ENCODE measurements around the gene NSF. TPM values are rescaled to one million over a fixed set of nuclear protein-coding genes. Genes with fewer than 3 reads are reported as not detected.
"Not testable (repeated sequence)": the region's sequence is repeated elsewhere in the genome, so short reads cannot be mapped to it uniquely, and the experiment has no call there.

Gene NSF
- total RNA-seq, 1 donor from 2014 or later, result 36.1 TPM

- TF ChIP-seq POLR2AphosphoS5 (IDR thresholded peaks at IDR 0.05; ENCODE audit: insufficient read depth in 1 of 2, low read depth in 1 of 2), result no peak
- TF ChIP-seq POLR2A (IDR thresholded peaks at IDR 0.05), result no peak
- TF ChIP-seq CTCF (IDR thresholded peaks at IDR 0.05), result no peak
- Histone ChIP-seq H3K36me3 (no peaks in the 10 kb centered on the region), H3K4me3 (no peak overlapping the region), H3K4me1 (peaks cover 20% of the 10 kb centered on the region), H3K9me3 (no peaks in the 10 kb centered on the region), H3K27ac (no peak overlapping the region), H3K27me3 (no peaks in the 10 kb centered on the region)
- intact Hi-C loops (cut with DNase I), result no loop called here
- peak; percentile 70 to 88 for DNase-seq (ENCODE audit: extremely low spot score in 2 of 2)
Measured at GRCh38 chr17:46766493-46767491, 176.3 kb downstream of the NSF start.

- TF ChIP-seq POLR2AphosphoS5 (IDR thresholded peaks at IDR 0.05; ENCODE audit: insufficient read depth in 1 of 2, low read depth in 1 of 2), result no peak
- no peak for TF ChIP-seq CTCF (IDR thresholded peaks at IDR 0.05)
- no peak for TF ChIP-seq POLR2A (IDR thresholded peaks at IDR 0.05)
- Histone ChIP-seq H3K27ac (no peak overlapping the region), H3K4me1 (peaks cover 29% of the 10 kb centered on the region), H3K9me3 (no peaks in the 10 kb centered on the region), H3K27me3 (no peaks in the 10 kb centered on the region), H3K36me3 (no peaks in the 10 kb centered on the region), H3K4me3 (no peak overlapping the region)
- DNase-seq (ENCODE audit: extremely low spot score in 2 of 2), result peak in 1 of 2 donors; percentile 93
- intact Hi-C loops (cut with DNase I), result no loop called here
Measured at GRCh38 chr17:46768540-46768870, 178.0 kb downstream of the NSF start.

- H3K4me3 ChIP-seq; H3K27me3 ChIP-seq; H3K9me3 ChIP-seq; DNase-seq (ENCODE audit: extremely low spot score in 2 of 2); intact Hi-C loops (cut with DNase I); H3K27ac ChIP-seq; H3K36me3 ChIP-seq: not testable (repeated sequence)
- peaks cover 29% of the 10 kb centered on the region for H3K4me1 ChIP-seq
Measured at GRCh38 chr17:46768896-46769295, 178.4 kb downstream of the NSF start.

- peaks cover 29% of the 10 kb centered on the region for H3K4me1 ChIP-seq
- H3K36me3 ChIP-seq, result no peaks in the 10 kb centered on the region
- H3K27ac ChIP-seq, result no peak overlapping the region
- no peaks in the 10 kb centered on the region for H3K27me3 ChIP-seq
- peak overlapping the region; percentile 28 to 47 for H3K4me3 ChIP-seq
- H3K9me3 ChIP-seq, result no peaks in the 10 kb centered on the region
- intact Hi-C loops (cut with DNase I), result no loop called here
- no peak for TF ChIP-seq POLR2AphosphoS5 (IDR thresholded peaks at IDR 0.05; ENCODE audit: insufficient read depth in 1 of 2, low read depth in 1 of 2)
- no peak for TF ChIP-seq CTCF (IDR thresholded peaks at IDR 0.05)
- no peak for TF ChIP-seq POLR2A (IDR thresholded peaks at IDR 0.05)
- DNase-seq (ENCODE audit: extremely low spot score in 2 of 2), result peak in 1 of 2 donors; percentile 84
Measured at GRCh38 chr17:46769531-46770438, 179.3 kb downstream of the NSF start.

GRCh38 chr17:46770439-46770817, 180.0 kb downstream of the NSF start:
- TF ChIP-seq POLR2AphosphoS5 (IDR thresholded peaks at IDR 0.05; ENCODE audit: insufficient read depth in 1 of 2, low read depth in 1 of 2), result no peak
- TF ChIP-seq POLR2A (IDR thresholded peaks at IDR 0.05), result no peak
- TF ChIP-seq CTCF (IDR thresholded peaks at IDR 0.05), result no peak
- Histone ChIP-seq H3K27ac (no peak overlapping the region), H3K36me3 (no peaks in the 10 kb centered on the region), H3K4me1 (peaks cover 29% of the 10 kb centered on the region), H3K27me3 (no peaks in the 10 kb centered on the region), H3K4me3 (peak overlapping the region in 1 of 2 donors; percentile 81), H3K9me3 (no peaks in the 10 kb centered on the region)
- intact Hi-C loops (cut with DNase I), result no loop called here
- peak in 1 of 2 donors; percentile 90 for DNase-seq (ENCODE audit: extremely low spot score in 2 of 2)
